SK-N-SH (cell line): ENCODE measurements around the gene ARHGEF40. TPM values are rescaled to one million over a fixed set of nuclear protein-coding genes. Genes with fewer than 3 reads are reported as not detected.

Experiments used
- CTCF ChIA-PET: fragments of 300-600, 350-600 bp; formaldehyde crosslinking; extraction: SDS; loops from one replicate; lab custom pipeline; 2021; lab: Yijun Ruan, JAX
- POLR2A ChIA-PET: fragments of 350-600 bp; sonication (Branson Sonifier 250); formaldehyde crosslinking; extraction: SDS; loops from one replicate; lab custom pipeline; 2020; ENCODE audit warnings: antibody characterized with exemption, inconsistent platforms; lab: Yijun Ruan, JAX
- DNase-seq: peaks from one replicate; pipeline ENCODE4 v3.0.0; 2012
- H2AFZ ChIP-seq: fragments of 200-600 bp; sonication (generic); 2 replicates; pipeline ENCODE4 v1.8.1; 2016; ENCODE audit warnings: antibody characterized with exemption, mild to moderate bottlenecking, low read depth
- H3F3A ChIP-seq: fragments of 200-600 bp; sonication (generic); replicated peaks from 2 replicates; pipeline ENCODE3; 2016; ENCODE audit warnings: antibody characterized with exemption, mild to moderate bottlenecking; ENCODE audit not compliant: insufficient read depth
- H3K27ac ChIP-seq, 2 experiments: fragments of 200-500 bp in 1 of 2; fragments of 200-600 bp in 1 of 2; sonication (Bioruptor generic) in 1 of 2; sonication (generic), shearing (Covaris generic) in 1 of 2; 2 replicates each; pipeline versions ENCODE4 v1.5.1 to v1.6.1; 2014 to 2016; ENCODE audit warnings: low read depth in 2 of 2, inconsistent platforms in 1 of 2, low read length in 1 of 2, mild to moderate bottlenecking in 1 of 2, mixed read lengths in 1 of 2
- H3K27me3 ChIP-seq: fragments of 200-600 bp; sonication (generic), shearing (Covaris generic); 2 replicates; pipeline ENCODE4 v1.6.1; 2016; ENCODE audit warnings: mixed run types; ENCODE audit not compliant: insufficient read depth
- H3K36me3 ChIP-seq, 2 experiments: fragments of 200-500 bp in 1 of 2; fragments of 200-600 bp in 1 of 2; sonication (Bioruptor generic) in 1 of 2; sonication (generic) in 1 of 2; replicated peaks in 1 of 2; 2 replicates each; pipeline versions ENCODE3 to v1.5.1; 2014 to 2016; ENCODE audit warnings: low read length in 1 of 2, mild to moderate bottlenecking in 1 of 2; ENCODE audit not compliant: insufficient read depth in 2 of 2, control insufficient read depth in 1 of 2
- H3K4me1 ChIP-seq, 2 experiments: fragments of 200-500 bp in 1 of 2; fragments of 200-600 bp in 1 of 2; sonication (Bioruptor generic) in 1 of 2; sonication (generic), shearing (Covaris generic) in 1 of 2; 2 replicates each; pipeline versions ENCODE4 v1.5.1 to v1.6.1; 2014 to 2016; ENCODE audit warnings: low read depth in 1 of 2, low read length in 1 of 2, mixed run types in 1 of 2; ENCODE audit not compliant: insufficient read depth in 2 of 2, control insufficient read depth in 1 of 2
- H3K4me2 ChIP-seq: fragments of 200-600 bp; sonication (generic), shearing (Covaris generic); 2 replicates; pipeline ENCODE4 v1.6.1; 2017; ENCODE audit warnings: mixed run types
- H3K4me3 ChIP-seq, 2 experiments: fragments of 200-500 bp in 1 of 2; fragments of 200-600 bp in 1 of 2; sonication (Bioruptor generic) in 1 of 2; sonication (generic), shearing (Covaris generic) in 1 of 2; 2 replicates each; pipeline versions ENCODE4 v1.5.1 to v1.8.1; 2014 to 2016; ENCODE audit warnings: low read depth in 2 of 2, inconsistent platforms in 1 of 2, low read length in 1 of 2, mild to moderate bottlenecking in 1 of 2, mixed read lengths in 1 of 2, moderate library complexity in 1 of 2
- H3K79me2 ChIP-seq: fragments of 200-600 bp; sonication (generic); 2 replicates; pipeline ENCODE4 v1.8.1; 2017; ENCODE audit warnings: mild to moderate bottlenecking; ENCODE audit not compliant: insufficient read depth
- H3K9ac ChIP-seq: fragments of 200-600 bp; sonication (generic); 2 replicates; pipeline ENCODE4 v1.6.1; 2017; ENCODE audit warnings: mixed run types
- H3K9me2 ChIP-seq: fragments of 200-600 bp; sonication (generic); 2 replicates; pipeline ENCODE4 v1.6.1; 2017; ENCODE audit warnings: mixed run types
- H3K9me3 ChIP-seq: fragments of 200-600 bp; sonication (generic); 2 replicates; pipeline ENCODE4 v1.6.1; 2017; ENCODE audit warnings: mixed run types, mild to moderate bottlenecking, moderate library complexity
- H4K20me1 ChIP-seq: fragments of 200-600 bp; sonication (generic); 2 replicates; pipeline ENCODE4 v1.6.1; 2017; ENCODE audit warnings: mild to moderate bottlenecking, mixed run types; ENCODE audit not compliant: insufficient read depth
- ELF1 ChIP-seq: IDR thresholded peaks from 2 replicates; pipeline ENCODE4 v1.4.0; 2012
- EZH2phosphoT487 ChIP-seq: fragments of 200-600 bp; sonication (generic); IDR thresholded peaks from 2 replicates; pipeline ENCODE4 v1.6.1; 2017; ENCODE audit warnings: low read depth, mixed run types, mild to moderate bottlenecking, antibody characterized with exemption, moderate library complexity, borderline replicate concordance
- FOSL2 ChIP-seq: IDR thresholded peaks from 2 replicates; pipeline ENCODE4 v1.4.0; 2012; ENCODE audit warnings: low read depth, mild to moderate bottlenecking, moderate library complexity, borderline replicate concordance
- GABPA ChIP-seq: IDR thresholded peaks from 2 replicates; pipeline ENCODE4 v1.4.0; 2012; ENCODE audit warnings: low read depth, mild to moderate bottlenecking
- MEF2A ChIP-seq: IDR thresholded peaks from 2 replicates; pipeline ENCODE4 v1.4.0; 2012; ENCODE audit warnings: low read depth, borderline replicate concordance
- MXI1 ChIP-seq: IDR thresholded peaks from 2 replicates; pipeline ENCODE4 v1.6.1; 2012; ENCODE audit warnings: mild to moderate bottlenecking, low read depth, low read length, improper control_type of control experiment
- POLR2AphosphoS5 ChIP-seq: IDR thresholded peaks from 2 replicates; pipeline ENCODE4 v1.6.1; 2012; ENCODE audit warnings: low read depth, low read length
- RAD21 ChIP-seq: IDR thresholded peaks from 2 replicates; pipeline ENCODE4 v1.6.1; 2012; ENCODE audit warnings: mild to moderate bottlenecking, low read length
- RCOR1 ChIP-seq: fragments of 150-350 bp; IDR thresholded peaks from 2 replicates; pipeline ENCODE4 v1.6.1; 2017; ENCODE audit warnings: antibody characterized with exemption, low read length
- RFX5 ChIP-seq: IDR thresholded peaks from 2 replicates; pipeline ENCODE4 v1.6.1; 2012; ENCODE audit warnings: mild to moderate bottlenecking, improper control_type of control experiment, low read length
- SIN3A ChIP-seq: IDR thresholded peaks from 2 replicates; pipeline ENCODE4 v1.6.1; 2012; ENCODE audit warnings: low read depth, mild to moderate bottlenecking, low read length, moderate library complexity, borderline replicate concordance
- SMC3 ChIP-seq: IDR thresholded peaks from 2 replicates; pipeline ENCODE4 v1.6.1; 2012; ENCODE audit warnings: low read depth, low read length, improper control_type of control experiment
- TCF12 ChIP-seq: IDR thresholded peaks from 2 replicates; pipeline ENCODE4 v1.4.0; 2012
- TEAD4 ChIP-seq: IDR thresholded peaks from 2 replicates; pipeline ENCODE4 v1.4.0; 2012; ENCODE audit warnings: mild to moderate bottlenecking, borderline replicate concordance; ENCODE audit not compliant: insufficient read depth
- YY1 ChIP-seq: IDR thresholded peaks from 2 replicates; pipeline ENCODE4 v1.4.0; 2012; ENCODE audit warnings: low read depth, mild to moderate bottlenecking
- whole genome bisulfite sequencing: methylation state at CpG from one replicate; pipeline ENCODE4 v1.1.6; 2017; ENCODE audit warnings: low lambda C conversion rate; 5-methylcytosine and 5-hydroxymethylcytosine counted together
- polyA plus RNA-seq, 3 experiments: library from polyadenylated mRNA; depleted of rRNA; stranded (reverse); fragments of >200 nt; gene quantifications; 2 replicates each; pipeline ENCODE4 v1.2.3, GENCODE V29; 2012
- TF ChIP-seq, protein P1 (sequence below): IDR thresholded peaks from 2 replicates; pipeline ENCODE4 v1.6.1; 2012; ENCODE audit warnings: mild to moderate bottlenecking, low read depth, low read length, moderate library complexity
- TF ChIP-seq, protein P2 (sequence below): IDR thresholded peaks from 2 replicates; pipeline ENCODE4 v1.4.0; 2012; ENCODE audit warnings: low read depth, borderline replicate concordance
- TF ChIP-seq, protein P3 (sequence below): fragments of 150-350 bp; IDR thresholded peaks from 2 replicates; pipeline ENCODE4 v1.6.1; 2017; ENCODE audit warnings: antibody characterized with exemption, low read length, low read depth, borderline replicate concordance

ARHGEF40 gene
- polyA plus RNA-seq, 1 of the 3 experiments (the other 2 are of a cell fraction): 58.8 TPM

DNA sequence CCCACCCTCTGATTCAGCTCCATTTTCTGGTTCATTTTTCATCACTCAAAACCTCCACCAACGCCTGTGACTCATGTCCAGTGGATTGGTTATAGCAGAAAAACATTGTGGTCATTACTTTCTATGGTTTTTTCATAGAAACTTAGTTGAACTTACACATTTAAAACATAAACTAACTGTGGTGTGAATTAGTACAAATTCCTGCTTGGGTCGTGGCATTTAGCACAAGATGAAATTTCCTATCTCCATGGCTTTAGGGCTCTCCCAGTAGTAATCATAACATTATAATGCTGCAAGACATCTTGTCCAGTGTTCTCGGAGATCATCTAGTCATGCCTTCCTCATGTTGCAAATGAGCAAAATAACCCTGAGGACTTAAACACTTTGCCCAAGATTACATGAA is 20.8 kb upstream of the ARHGEF40 start:
- POLR2A ChIA-PET: no interaction called here
- no peak for DNase-seq
- no peaks in the 10 kb centered on the region for H4K20me1 ChIP-seq
- 57% methylated on average over 3 of the region's 3 CpGs for WGBS
- H3K9me2 ChIP-seq: no peaks in the 10 kb centered on the region
- H3F3A ChIP-seq: peaks cover 9% of the 10 kb centered on the region
- no peak overlapping the region for H3K4me3 ChIP-seq
- no peak overlapping the region for H3K4me2 ChIP-seq
- peaks cover 0 to 4% of the 10 kb centered on the region in 2 experiments; a peak in 1 of 4 replicates for H3K4me1 ChIP-seq
- no peak overlapping the region for H3K27ac ChIP-seq
- H3K27me3 ChIP-seq: no peaks in the 10 kb centered on the region
- H3K9me3 ChIP-seq: no peaks in the 10 kb centered on the region
- H2AFZ ChIP-seq: no peak overlapping the region; the same call in 1 of the 2 replicates
- no peak for TF ChIP-seq RCOR1
- TF ChIP-seq RAD21: no peak
- no peak for TF ChIP-seq MEF2A
- TF ChIP-seq, protein P1, sequence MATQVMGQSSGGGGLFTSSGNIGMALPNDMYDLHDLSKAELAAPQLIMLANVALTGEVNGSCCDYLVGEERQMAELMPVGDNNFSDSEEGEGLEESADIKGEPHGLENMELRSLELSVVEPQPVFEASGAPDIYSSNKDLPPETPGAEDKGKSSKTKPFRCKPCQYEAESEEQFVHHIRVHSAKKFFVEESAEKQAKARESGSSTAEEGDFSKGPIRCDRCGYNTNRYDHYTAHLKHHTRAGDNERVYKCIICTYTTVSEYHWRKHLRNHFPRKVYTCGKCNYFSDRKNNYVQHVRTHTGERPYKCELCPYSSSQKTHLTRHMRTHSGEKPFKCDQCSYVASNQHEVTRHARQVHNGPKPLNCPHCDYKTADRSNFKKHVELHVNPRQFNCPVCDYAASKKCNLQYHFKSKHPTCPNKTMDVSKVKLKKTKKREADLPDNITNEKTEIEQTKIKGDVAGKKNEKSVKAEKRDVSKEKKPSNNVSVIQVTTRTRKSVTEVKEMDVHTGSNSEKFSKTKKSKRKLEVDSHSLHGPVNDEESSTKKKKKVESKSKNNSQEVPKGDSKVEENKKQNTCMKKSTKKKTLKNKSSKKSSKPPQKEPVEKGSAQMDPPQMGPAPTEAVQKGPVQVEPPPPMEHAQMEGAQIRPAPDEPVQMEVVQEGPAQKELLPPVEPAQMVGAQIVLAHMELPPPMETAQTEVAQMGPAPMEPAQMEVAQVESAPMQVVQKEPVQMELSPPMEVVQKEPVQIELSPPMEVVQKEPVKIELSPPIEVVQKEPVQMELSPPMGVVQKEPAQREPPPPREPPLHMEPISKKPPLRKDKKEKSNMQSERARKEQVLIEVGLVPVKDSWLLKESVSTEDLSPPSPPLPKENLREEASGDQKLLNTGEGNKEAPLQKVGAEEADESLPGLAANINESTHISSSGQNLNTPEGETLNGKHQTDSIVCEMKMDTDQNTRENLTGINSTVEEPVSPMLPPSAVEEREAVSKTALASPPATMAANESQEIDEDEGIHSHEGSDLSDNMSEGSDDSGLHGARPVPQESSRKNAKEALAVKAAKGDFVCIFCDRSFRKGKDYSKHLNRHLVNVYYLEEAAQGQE: no peak
- TF ChIP-seq TCF12: no peak
- no peak for TF ChIP-seq SIN3A
- no peak for TF ChIP-seq TEAD4
- TF ChIP-seq EZH2phosphoT487: no peak
- TF ChIP-seq, protein P2, sequence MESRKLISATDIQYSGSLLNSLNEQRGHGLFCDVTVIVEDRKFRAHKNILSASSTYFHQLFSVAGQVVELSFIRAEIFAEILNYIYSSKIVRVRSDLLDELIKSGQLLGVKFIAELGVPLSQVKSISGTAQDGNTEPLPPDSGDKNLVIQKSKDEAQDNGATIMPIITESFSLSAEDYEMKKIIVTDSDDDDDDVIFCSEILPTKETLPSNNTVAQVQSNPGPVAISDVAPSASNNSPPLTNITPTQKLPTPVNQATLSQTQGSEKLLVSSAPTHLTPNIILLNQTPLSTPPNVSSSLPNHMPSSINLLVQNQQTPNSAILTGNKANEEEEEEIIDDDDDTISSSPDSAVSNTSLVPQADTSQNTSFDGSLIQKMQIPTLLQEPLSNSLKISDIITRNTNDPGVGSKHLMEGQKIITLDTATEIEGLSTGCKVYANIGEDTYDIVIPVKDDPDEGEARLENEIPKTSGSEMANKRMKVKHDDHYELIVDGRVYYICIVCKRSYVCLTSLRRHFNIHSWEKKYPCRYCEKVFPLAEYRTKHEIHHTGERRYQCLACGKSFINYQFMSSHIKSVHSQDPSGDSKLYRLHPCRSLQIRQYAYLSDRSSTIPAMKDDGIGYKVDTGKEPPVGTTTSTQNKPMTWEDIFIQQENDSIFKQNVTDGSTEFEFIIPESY: no peak
- TF ChIP-seq, protein P3, sequence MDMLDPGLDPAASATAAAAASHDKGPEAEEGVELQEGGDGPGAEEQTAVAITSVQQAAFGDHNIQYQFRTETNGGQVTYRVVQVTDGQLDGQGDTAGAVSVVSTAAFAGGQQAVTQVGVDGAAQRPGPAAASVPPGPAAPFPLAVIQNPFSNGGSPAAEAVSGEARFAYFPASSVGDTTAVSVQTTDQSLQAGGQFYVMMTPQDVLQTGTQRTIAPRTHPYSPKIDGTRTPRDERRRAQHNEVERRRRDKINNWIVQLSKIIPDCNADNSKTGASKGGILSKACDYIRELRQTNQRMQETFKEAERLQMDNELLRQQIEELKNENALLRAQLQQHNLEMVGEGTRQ: no peak
- TF ChIP-seq POLR2AphosphoS5: no peak
- no peak for TF ChIP-seq ELF1
- no peak for TF ChIP-seq RFX5
- TF ChIP-seq GABPA: no peak
- TF ChIP-seq YY1: no peak
- TF ChIP-seq SMC3: no peak
- no peak for TF ChIP-seq FOSL2
- TF ChIP-seq MXI1: no peak
- CTCF ChIA-PET: interaction anchor here (1.6 to 3.0 kb wide), 4 partner anchors 9 to 34 kb away, joined by 7 to 14 read pairs (median 10); no protein-coding TSS in a partner anchor
- no peaks in the 10 kb centered on the region for H3K36me3 ChIP-seq
- H3K79me2 ChIP-seq: no peaks in the 10 kb centered on the region
- no peak overlapping the region for H3K9ac ChIP-seq
